ENCODE results near the gene TRIL. TPM values are rescaled to one million over a fixed set of nuclear protein-coding genes. Genes with fewer than 3 reads are reported as not detected.

TRIL gene
- 0.45 and 0.51 TPM in 2 replicates for total RNA-seq (2022)
- percentile 44 among the genes with signal in this experiment for Bru-seq, nascent RNA
- percentile 48 among the genes with signal in this experiment for BruChase-seq, experiment 1, labeled RNA remaining after a 2-hour chase
- percentile 32 among the genes with signal in this experiment for BruChase-seq, experiment 2, labeled RNA remaining after a 6-hour chase
- long read RNA-seq, full-length matches to known transcripts: 3 of 3 reads
- long read RNA-seq, partial matches to known transcripts: 0 of 3 reads
- long read RNA-seq, other reads (novel, unspliced or antisense): 0 of 3 reads

- Mint-ChIP-seq H3K4me3 (ENCODE audit: unreplicated experiment) (peak within 1 kb of the TSS; percentile 73), H3K9me3 (ENCODE audit: unreplicated experiment) (no peaks in the 10 kb centered on the region), H3K27me3 (ENCODE audit: insufficient read depth, unreplicated experiment) (no peaks in the 10 kb centered on the region), H3K4me1 (ENCODE audit: low read depth, unreplicated experiment) (peaks cover 17% of the 10 kb centered on the region), H3K36me3 (ENCODE audit: insufficient read depth, unreplicated experiment) (no peaks in the 10 kb centered on the region), H3K27ac (ENCODE audit: unreplicated experiment) (peak within 1 kb of the TSS; percentile 63)
- H3K9me3 ChIP-seq: no peaks in the 10 kb centered on the region
- no TSS peak for BruUV-seq (replicated peaks)
- intact Hi-C loops (cut with micrococcal nuclease; ENCODE audit: unreplicated experiment): no loop called here
- H3K36me3 ChIP-seq (ENCODE audit: control insufficient read depth, insufficient read depth, low read length): no peaks in the 10 kb centered on the region
- ChIA-PET CTCF (interaction anchor here (0.7 to 3.3 kb wide), 2 partner anchors 66 to 149 kb away, joined by 3 to 76 read pairs; no protein-coding TSS in a partner anchor), POLR2A (interaction anchor here (0.7 kb wide), 1 partner anchor 148 kb away, joined by 4 read pairs; no protein-coding TSS in a partner anchor)
- TF ChIP-seq, protein P1, sequence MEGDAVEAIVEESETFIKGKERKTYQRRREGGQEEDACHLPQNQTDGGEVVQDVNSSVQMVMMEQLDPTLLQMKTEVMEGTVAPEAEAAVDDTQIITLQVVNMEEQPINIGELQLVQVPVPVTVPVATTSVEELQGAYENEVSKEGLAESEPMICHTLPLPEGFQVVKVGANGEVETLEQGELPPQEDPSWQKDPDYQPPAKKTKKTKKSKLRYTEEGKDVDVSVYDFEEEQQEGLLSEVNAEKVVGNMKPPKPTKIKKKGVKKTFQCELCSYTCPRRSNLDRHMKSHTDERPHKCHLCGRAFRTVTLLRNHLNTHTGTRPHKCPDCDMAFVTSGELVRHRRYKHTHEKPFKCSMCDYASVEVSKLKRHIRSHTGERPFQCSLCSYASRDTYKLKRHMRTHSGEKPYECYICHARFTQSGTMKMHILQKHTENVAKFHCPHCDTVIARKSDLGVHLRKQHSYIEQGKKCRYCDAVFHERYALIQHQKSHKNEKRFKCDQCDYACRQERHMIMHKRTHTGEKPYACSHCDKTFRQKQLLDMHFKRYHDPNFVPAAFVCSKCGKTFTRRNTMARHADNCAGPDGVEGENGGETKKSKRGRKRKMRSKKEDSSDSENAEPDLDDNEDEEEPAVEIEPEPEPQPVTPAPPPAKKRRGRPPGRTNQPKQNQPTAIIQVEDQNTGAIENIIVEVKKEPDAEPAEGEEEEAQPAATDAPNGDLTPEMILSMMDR (IDR thresholded peaks at IDR 0.05; ENCODE audit: insufficient read depth in 1 of 2, low read depth in 1 of 2, low read length in 1 of 2, severe bottlenecking in 1 of 2, unreplicated experiment in 1 of 2): no peak
- DNase-seq: no peak
- H3K27me3 ChIP-seq (replicated peaks; ENCODE audit: control insufficient read depth, insufficient read depth, low read length): no peaks in the 10 kb centered on the region
- peaks cover 18% of the 10 kb centered on the region; the same call in 1 of the 2 replicates for H3K4me1 ChIP-seq
- H3K4me3 ChIP-seq (ENCODE audit: low read depth, low read length): peak within 1 kb of the TSS; percentile 65
Measured at GRCh38 chr7:28958235-28958979, at the start of gene TRIL. Gene TRIL (minus strand): TSS chr7:28958330. CDS start chr7:28958046, 284 bp downstream.

DNA sequence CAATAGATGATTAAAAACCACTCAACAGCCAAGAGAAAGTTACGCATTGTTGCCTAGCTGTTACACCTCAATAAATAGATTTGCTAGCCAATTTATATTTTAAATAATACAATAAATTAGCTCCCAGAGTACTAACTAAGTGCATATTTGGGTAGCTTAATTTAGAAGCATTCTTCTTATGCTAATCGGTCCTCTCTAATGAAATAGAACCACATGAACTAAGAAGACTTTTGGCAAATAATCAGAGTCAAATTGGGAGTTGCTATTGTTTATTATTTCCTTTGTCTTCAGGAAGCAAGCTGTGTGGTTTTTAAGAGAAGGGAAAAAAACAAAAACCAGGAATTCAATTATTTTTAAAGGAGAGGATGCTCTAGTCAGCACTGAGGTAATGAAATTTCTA lies 49.0 kb upstream of the TRIL start:
- H3K9me3 Mint-ChIP-seq (ENCODE audit: unreplicated experiment): peaks cover 19% of the 10 kb centered on the region
- ChIA-PET POLR2A (no interaction called here), CTCF (no interaction called here)
- DNase-seq: no peak
- Histone ChIP-seq H3K36me3 (ENCODE audit: control insufficient read depth, insufficient read depth, low read length) (no peaks in the 10 kb centered on the region; the same call in 1 of the 2 replicates), H3K4me3 (ENCODE audit: low read depth, low read length) (no peak overlapping the region), H3K9me3 (peaks cover 7% of the 10 kb centered on the region; the same call in 1 of the 2 replicates), H3K27me3 (replicated peaks; ENCODE audit: control insufficient read depth, insufficient read depth, low read length) (no peaks in the 10 kb centered on the region), H3K4me1 (no peaks in the 10 kb centered on the region)
- no TSS peak for BruUV-seq (replicated peaks)
- H3K36me3 Mint-ChIP-seq (ENCODE audit: insufficient read depth, unreplicated experiment): no peaks in the 10 kb centered on the region
- no peaks in the 10 kb centered on the region for H3K27me3 Mint-ChIP-seq (ENCODE audit: insufficient read depth, unreplicated experiment)
- no peaks in the 10 kb centered on the region for H3K4me1 Mint-ChIP-seq (ENCODE audit: low read depth, unreplicated experiment)
- intact Hi-C loops (cut with micrococcal nuclease; ENCODE audit: unreplicated experiment): no loop called here
- H3K4me3 Mint-ChIP-seq (ENCODE audit: unreplicated experiment): no peak overlapping the region
- no peak overlapping the region for H3K27ac Mint-ChIP-seq (ENCODE audit: unreplicated experiment)
- TF ChIP-seq, protein P1 (IDR thresholded peaks at IDR 0.05; ENCODE audit: insufficient read depth in 1 of 2, low read depth in 1 of 2, low read length in 1 of 2, severe bottlenecking in 1 of 2, unreplicated experiment in 1 of 2): no peak

DNA sequence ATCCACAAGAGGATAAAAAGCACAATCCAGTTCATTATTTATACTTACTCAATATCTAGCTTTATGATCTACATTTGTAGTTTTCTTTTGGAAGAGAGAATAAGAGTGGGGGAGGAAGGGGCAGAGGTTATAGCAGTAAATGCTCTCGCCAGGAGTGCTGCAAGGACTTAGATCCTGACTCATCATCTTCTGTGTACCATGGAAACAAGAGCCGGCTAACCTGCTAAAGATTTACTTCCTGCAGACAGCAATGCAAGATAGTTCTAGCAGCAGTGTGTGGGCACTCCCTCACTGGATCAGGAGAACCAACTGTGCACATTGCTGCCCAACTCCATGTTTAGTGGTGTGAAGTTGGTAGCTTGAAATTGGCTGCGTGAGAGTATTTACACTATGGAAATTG lies 47.7 kb upstream of the TRIL start:
- intact Hi-C loops (cut with micrococcal nuclease; ENCODE audit: unreplicated experiment): no loop called here

More for the DNA sequence above, 47.7 kb upstream of the TRIL start:
- ChIA-PET POLR2A (no interaction called here), CTCF (no interaction called here)
- Histone ChIP-seq H3K4me1 (no peaks in the 10 kb centered on the region), H3K27me3 (replicated peaks; ENCODE audit: control insufficient read depth, insufficient read depth, low read length) (no peaks in the 10 kb centered on the region), H3K9me3 (peaks cover 7% of the 10 kb centered on the region; the same call in 1 of the 2 replicates), H3K4me3 (ENCODE audit: low read depth, low read length) (no peak overlapping the region), H3K36me3 (ENCODE audit: control insufficient read depth, insufficient read depth, low read length) (no peaks in the 10 kb centered on the region; the same call in 1 of the 2 replicates)
- H3K36me3 Mint-ChIP-seq (ENCODE audit: insufficient read depth, unreplicated experiment): no peaks in the 10 kb centered on the region
- H3K4me1 Mint-ChIP-seq (ENCODE audit: low read depth, unreplicated experiment): no peaks in the 10 kb centered on the region
- no peak overlapping the region for H3K4me3 Mint-ChIP-seq (ENCODE audit: unreplicated experiment)
- DNase-seq: no peak
- TF ChIP-seq, protein P1 (IDR thresholded peaks at IDR 0.05; ENCODE audit: insufficient read depth in 1 of 2, low read depth in 1 of 2, low read length in 1 of 2, severe bottlenecking in 1 of 2, unreplicated experiment in 1 of 2): no peak
- BruUV-seq (replicated peaks): no TSS peak
- H3K27ac Mint-ChIP-seq (ENCODE audit: unreplicated experiment): no peak overlapping the region
- no peaks in the 10 kb centered on the region for H3K27me3 Mint-ChIP-seq (ENCODE audit: insufficient read depth, unreplicated experiment)
- H3K9me3 Mint-ChIP-seq (ENCODE audit: unreplicated experiment): peaks cover 19% of the 10 kb centered on the region
